ENCODE results near the gene COL19A1. TPM values are rescaled to one million over a fixed set of nuclear protein-coding genes. Genes with fewer than 3 reads are reported as not detected.

COL19A1 gene
- total RNA-seq, 1 experiment from 2014 or later, result not detected

DNA sequence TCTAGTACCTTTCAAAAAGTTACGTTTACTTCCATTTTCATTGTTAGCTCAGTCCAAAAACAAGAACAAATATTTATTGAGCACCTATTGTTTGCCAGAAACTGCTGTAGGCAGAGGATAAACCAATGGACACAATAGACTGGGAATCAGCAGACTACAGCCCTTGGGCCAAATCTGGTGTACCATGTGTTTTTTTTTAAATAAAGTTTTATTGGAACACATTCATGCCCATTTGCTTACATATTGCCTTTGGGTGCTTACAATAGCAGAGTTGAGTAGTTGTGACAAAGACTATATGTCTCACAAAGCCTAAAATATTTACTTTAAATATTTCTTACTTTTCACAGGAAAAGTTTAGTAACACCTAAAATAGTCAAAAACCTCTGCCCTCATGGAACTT, 220.4 kb downstream of the COL19A1 start:
- intact Hi-C loops (cut with micrococcal nuclease; ENCODE audit: unreplicated experiment) (no loop called here), in situ Hi-C loops (cut with HindIII; ENCODE audit: low pct_unique_long_range_greater_than_20kb, low sequenced_read_pairs) (no loop called here)
- POLR2A ChIA-PET, result no interaction called here

GRCh38 chr6:70094156-70094555, 227.8 kb downstream of the COL19A1 start:
- ATAC-seq (no peak), DNase-seq (ENCODE audit: low read depth, low spot score) (no peak)
- Histone ChIP-seq H3K4me1 (ENCODE audit: control insufficient read depth, insufficient read depth, low read length) (no peaks in the 10 kb centered on the region), H3K36me3 (ENCODE audit: control insufficient read depth, insufficient read depth, low read length) (no peaks in the 10 kb centered on the region), H3K27ac (ENCODE audit: low read length) (no peak overlapping the region), H3K9me3 (ENCODE audit: control insufficient read depth, insufficient read depth, low read depth, low read length) (no peaks in the 10 kb centered on the region), H3K27me3 (ENCODE audit: control insufficient read depth, insufficient read depth, low read length) (no peaks in the 10 kb centered on the region), H3K4me3 (ENCODE audit: low read depth in 2 of 2, low read length in 2 of 2) (no peak overlapping the region)
- no TSS peak for BruUV-seq (replicated peaks)
- ChIA-PET CTCF (no interaction called here), POLR2A (no interaction called here)
- no peak for TF ChIP-seq CTCF (IDR thresholded peaks at IDR 0.05)
- no peak for TF ChIP-seq SIN3A (IDR thresholded peaks at IDR 0.05; ENCODE audit: borderline replicate concordance, insufficient read depth, low read depth, low read length)
- in situ Hi-C loops (cut with HindIII; ENCODE audit: low pct_unique_long_range_greater_than_20kb, low sequenced_read_pairs) (no loop called here), intact Hi-C loops (cut with micrococcal nuclease; ENCODE audit: unreplicated experiment) (no loop called here)

More for the DNA sequence above, 220.4 kb downstream of the COL19A1 start:
- H3K4me1 ChIP-seq (ENCODE audit: control insufficient read depth, insufficient read depth, low read length), result no peaks in the 10 kb centered on the region
- H3K9me3 ChIP-seq (ENCODE audit: control insufficient read depth, insufficient read depth, low read depth, low read length), result no peaks in the 10 kb centered on the region
- no peak overlapping the region for H3K27ac ChIP-seq (ENCODE audit: low read length)
- H3K4me3 ChIP-seq (ENCODE audit: low read depth in 2 of 2, low read length in 2 of 2), result no peak overlapping the region
- TF ChIP-seq, protein P1, sequence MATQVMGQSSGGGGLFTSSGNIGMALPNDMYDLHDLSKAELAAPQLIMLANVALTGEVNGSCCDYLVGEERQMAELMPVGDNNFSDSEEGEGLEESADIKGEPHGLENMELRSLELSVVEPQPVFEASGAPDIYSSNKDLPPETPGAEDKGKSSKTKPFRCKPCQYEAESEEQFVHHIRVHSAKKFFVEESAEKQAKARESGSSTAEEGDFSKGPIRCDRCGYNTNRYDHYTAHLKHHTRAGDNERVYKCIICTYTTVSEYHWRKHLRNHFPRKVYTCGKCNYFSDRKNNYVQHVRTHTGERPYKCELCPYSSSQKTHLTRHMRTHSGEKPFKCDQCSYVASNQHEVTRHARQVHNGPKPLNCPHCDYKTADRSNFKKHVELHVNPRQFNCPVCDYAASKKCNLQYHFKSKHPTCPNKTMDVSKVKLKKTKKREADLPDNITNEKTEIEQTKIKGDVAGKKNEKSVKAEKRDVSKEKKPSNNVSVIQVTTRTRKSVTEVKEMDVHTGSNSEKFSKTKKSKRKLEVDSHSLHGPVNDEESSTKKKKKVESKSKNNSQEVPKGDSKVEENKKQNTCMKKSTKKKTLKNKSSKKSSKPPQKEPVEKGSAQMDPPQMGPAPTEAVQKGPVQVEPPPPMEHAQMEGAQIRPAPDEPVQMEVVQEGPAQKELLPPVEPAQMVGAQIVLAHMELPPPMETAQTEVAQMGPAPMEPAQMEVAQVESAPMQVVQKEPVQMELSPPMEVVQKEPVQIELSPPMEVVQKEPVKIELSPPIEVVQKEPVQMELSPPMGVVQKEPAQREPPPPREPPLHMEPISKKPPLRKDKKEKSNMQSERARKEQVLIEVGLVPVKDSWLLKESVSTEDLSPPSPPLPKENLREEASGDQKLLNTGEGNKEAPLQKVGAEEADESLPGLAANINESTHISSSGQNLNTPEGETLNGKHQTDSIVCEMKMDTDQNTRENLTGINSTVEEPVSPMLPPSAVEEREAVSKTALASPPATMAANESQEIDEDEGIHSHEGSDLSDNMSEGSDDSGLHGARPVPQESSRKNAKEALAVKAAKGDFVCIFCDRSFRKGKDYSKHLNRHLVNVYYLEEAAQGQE (IDR thresholded peaks at IDR 0.05; ENCODE audit: insufficient read depth in 1 of 2, low read depth in 2 of 2, low read length in 1 of 2), result no peak
- TF ChIP-seq SIN3A (IDR thresholded peaks at IDR 0.05; ENCODE audit: borderline replicate concordance, insufficient read depth, low read depth, low read length), result no peak
- no peak for TF ChIP-seq CTCF (IDR thresholded peaks at IDR 0.05)
- TF ChIP-seq POLR2AphosphoS5 (IDR thresholded peaks at IDR 0.05; ENCODE audit: low read depth, low read length), result no peak
- TF ChIP-seq TCF7L2 (IDR thresholded peaks at IDR 0.05; ENCODE audit: low read depth, low read length), result no peak
- CTCF ChIA-PET, result interaction anchor here (0.5 kb wide), 1 partner anchor 290 kb away, joined by 8 read pairs; the partner anchor contains the start of gene LMBRD1
- no peaks in the 10 kb centered on the region for H3K36me3 ChIP-seq (ENCODE audit: control insufficient read depth, insufficient read depth, low read length)
- DNase-seq (ENCODE audit: low read depth, low spot score) (no peak), ATAC-seq (no peak)
- H3K27me3 ChIP-seq (ENCODE audit: control insufficient read depth, insufficient read depth, low read length), result no peaks in the 10 kb centered on the region
- no TSS peak for BruUV-seq (replicated peaks)
